Endothelial cell of umbilical vein (primary cell): ENCODE results near the gene KCNRG.

Source experiments
- CTCF ChIP-seq, 2 donors: IDR thresholded peaks; 1 replicate in 1 of 2; 2 replicates in 1 of 2; pipeline ENCODE4 v1.5.1; 2011; ENCODE audit warnings: low read length in 2 of 2, mild to moderate bottlenecking in 2 of 2, moderate library complexity in 2 of 2, control low read depth in 1 of 2, inconsistent platforms in 1 of 2, low read depth in 1 of 2; ENCODE audit not compliant: insufficient read depth in 1 of 2; ENCODE audit errors: extremely low read depth in 1 of 2
- EZH2 ChIP-seq: IDR thresholded peaks from 2 replicates; pipeline ENCODE4 v1.6.1; 2012; ENCODE audit warnings: borderline replicate concordance, low read depth, mild to moderate bottlenecking, moderate library complexity, low read length, inconsistent platforms; ENCODE audit not compliant: severe bottlenecking
- GATA2 ChIP-seq: IDR thresholded peaks from 2 replicates; pipeline ENCODE4 v1.7.0; 2011; ENCODE audit warnings: low read depth, mild to moderate bottlenecking, moderate library complexity, mixed read lengths, low read length; ENCODE audit not compliant: insufficient read length, insufficient read depth
- POLR2A ChIP-seq: IDR thresholded peaks from 2 replicates; pipeline ENCODE4 v1.6.1; 2012; ENCODE audit warnings: low read depth, mild to moderate bottlenecking, control low read depth, low read length
- POLR2AphosphoS5 ChIP-seq: IDR thresholded peaks from 2 replicates; pipeline ENCODE4 v1.6.1; 2012; ENCODE audit warnings: low read depth, mild to moderate bottlenecking, control low read depth, low read length, moderate library complexity; ENCODE audit not compliant: insufficient read depth

- TF ChIP-seq CTCF (IDR thresholded peaks at IDR 0.05; ENCODE audit: extremely low read depth in 1 of 2, insufficient read depth in 1 of 2, low read depth in 1 of 2, low read length in 2 of 2) (no peak), POLR2AphosphoS5 (no peak), GATA2 (no peak), POLR2A (no peak), EZH2 (no peak)
Measured at GRCh38 chr13:50070186-50070585, 54.9 kb downstream of the KCNRG start.
